H1 (cell line): Measurements from ENCODE around the gene KRTAP4-7. TPM values are rescaled to one million over a fixed set of nuclear protein-coding genes. Genes with fewer than 3 reads are reported as not detected.

Experiments used
- CTCF ChIA-PET: fragments of 300-600 bp; sonication (Branson Sonifier 250); formaldehyde crosslinking; loops from one replicate; lab custom pipeline; 2021; ENCODE audit not compliant: partially characterized antibody; lab: Charles Lee
- POLR2A ChIA-PET: fragments of 300-600 bp; sonication (Branson Sonifier 250); formaldehyde crosslinking; loops from one replicate; lab custom pipeline; 2021; ENCODE audit warnings: inconsistent platforms; ENCODE audit not compliant: partially characterized antibody; lab: Charles Lee
- DNase-seq, 2 experiments: peaks; one replicate each; pipeline versions ENCODE4 v3.0.0 to v3.0.0-alpha.2; 2010 to 2022; ENCODE audit warnings: low spot score in 2 of 2, low read depth in 1 of 2, mixed read lengths in 1 of 2
- FAIRE-seq: peaks from 2 replicates; lab custom pipeline; 2011; peaks lifted over from hg19 to GRCh38; lab: Jason Lieb, UNC
- H2AFZ ChIP-seq: 2 replicates; pipeline ENCODE4 v1.8.1; 2012; ENCODE audit warnings: low read length, inconsistent platforms
- H2AK5ac ChIP-seq: 2 replicates; pipeline ENCODE4 v1.6.1; 2013; ENCODE audit warnings: low read depth, low read length
- H2BK120ac ChIP-seq: replicated peaks from 2 replicates; pipeline ENCODE3; 2013; ENCODE audit warnings: low read depth, low read length, inconsistent platforms
- H2BK12ac ChIP-seq: 2 replicates; pipeline ENCODE4 v1.6.1; 2013; ENCODE audit warnings: low read depth, low read length
- H2BK15ac ChIP-seq: 2 replicates; pipeline ENCODE4 v1.6.1; 2013; ENCODE audit warnings: low read length
- H2BK20ac ChIP-seq: 2 replicates; pipeline ENCODE4 v1.6.1; 2013; ENCODE audit warnings: low read length
- H2BK5ac ChIP-seq: 2 replicates; pipeline ENCODE4 v1.6.1; 2013; ENCODE audit warnings: low read depth, low read length
- H3K14ac ChIP-seq: 2 replicates; pipeline ENCODE4 v1.6.1; 2013; ENCODE audit warnings: inconsistent platforms; ENCODE audit not compliant: insufficient read length
- H3K18ac ChIP-seq: 2 replicates; pipeline ENCODE4 v1.6.1; 2013; ENCODE audit warnings: low read length; ENCODE audit errors: extremely low read depth
- H3K23ac ChIP-seq: 2 replicates; pipeline ENCODE4 v1.6.1; 2013; ENCODE audit warnings: inconsistent platforms; ENCODE audit not compliant: insufficient read length
- H3K23me2 ChIP-seq: 2 replicates; pipeline ENCODE4 v1.6.1; 2013; ENCODE audit warnings: low read depth, low read length
- H3K27ac ChIP-seq: 2 replicates; pipeline ENCODE4 v1.6.1; 2011; ENCODE audit warnings: low read depth, low read length, inconsistent platforms
- H3K27me3 ChIP-seq, 4 experiments: replicated peaks in 1 of 4; 1 replicate in 1 of 4; 2 replicates in 3 of 4; pipeline versions ENCODE4 v1.6.1 to v1.8.1; 2011 to 2013; ENCODE audit warnings: low read length in 3 of 4, mild to moderate bottlenecking in 3 of 4, inconsistent platforms in 2 of 4, mixed read lengths in 2 of 4, moderate library complexity in 1 of 4; ENCODE audit not compliant: control insufficient read depth in 3 of 4, insufficient read depth in 3 of 4; ENCODE audit errors: extremely low read depth in 1 of 4
- H3K36me3 ChIP-seq, 4 experiments: 2 replicates each; pipeline versions ENCODE4 v1.6.1 to v1.8.1; 2011 to 2013; ENCODE audit warnings: mild to moderate bottlenecking in 4 of 4, low read length in 3 of 4, moderate library complexity in 2 of 4, control low read depth in 1 of 4, inconsistent platforms in 1 of 4; ENCODE audit not compliant: insufficient read depth in 4 of 4, control insufficient read depth in 2 of 4
- H3K4ac ChIP-seq: replicated peaks from 2 replicates; pipeline ENCODE3; 2013; ENCODE audit warnings: low read length, low read depth, mixed read lengths, inconsistent platforms; ENCODE audit not compliant: insufficient read length
- H3K4me1 ChIP-seq, 4 experiments: replicated peaks in 1 of 4; 1 replicate in 1 of 4; 2 replicates in 3 of 4; pipeline versions ENCODE4 v1.6.1 to v1.8.1; 2011 to 2013; ENCODE audit warnings: low read length in 3 of 4, inconsistent platforms in 2 of 4, mixed read lengths in 1 of 4; ENCODE audit not compliant: insufficient read depth in 4 of 4, control insufficient read depth in 3 of 4
- H3K4me2 ChIP-seq, 2 experiments: 2 replicates each; pipeline versions ENCODE4 v1.6.1 to v1.8.1; 2011 to 2013; ENCODE audit warnings: low read depth in 2 of 2, low read length in 2 of 2, control low read depth in 1 of 2, inconsistent platforms in 1 of 2, mild to moderate bottlenecking in 1 of 2; ENCODE audit not compliant: insufficient read depth in 1 of 2
- H3K4me3 ChIP-seq, 4 experiments: fragments of 200-600, 300-600 bp in 1 of 4; sonication (generic), shearing (Covaris generic), sonication (Bioruptor Twin) in 1 of 4; 2 replicates each; pipeline versions ENCODE4 v1.5.1 to v1.8.1; 2011 to 2016; ENCODE audit warnings: low read length in 4 of 4, low read depth in 3 of 4, control low read depth in 2 of 4, inconsistent platforms in 2 of 4, mild to moderate bottlenecking in 2 of 4, mixed read lengths in 1 of 4, moderate library complexity in 1 of 4; ENCODE audit not compliant: insufficient read depth in 2 of 4; ENCODE audit errors: extremely low read depth in 1 of 4
- H3K56ac ChIP-seq: replicated peaks from 2 replicates; pipeline ENCODE3; 2013; ENCODE audit warnings: low read depth, mild to moderate bottlenecking, mixed read lengths, low read length, inconsistent platforms; ENCODE audit not compliant: insufficient read length
- H3K79me1 ChIP-seq: 2 replicates; pipeline ENCODE4 v1.6.1; 2013; ENCODE audit warnings: low read depth, low read length, control low read depth
- H3K79me2 ChIP-seq, 2 experiments: 2 replicates each; pipeline versions ENCODE4 v1.6.1 to v1.8.1; 2012 to 2013; ENCODE audit warnings: low read length in 2 of 2, mild to moderate bottlenecking in 2 of 2, inconsistent platforms in 1 of 2; ENCODE audit not compliant: insufficient read depth in 2 of 2, control insufficient read depth in 1 of 2
- H3K9ac ChIP-seq, 4 experiments: replicated peaks in 1 of 4; 1 replicate in 1 of 4; 2 replicates in 3 of 4; pipeline versions ENCODE4 v1.6.1 to v1.8.1; 2011 to 2013; ENCODE audit warnings: low read depth in 3 of 4, low read length in 3 of 4, control low read depth in 2 of 4, mild to moderate bottlenecking in 2 of 4, moderate library complexity in 2 of 4, inconsistent platforms in 1 of 4; ENCODE audit errors: extremely low read depth in 1 of 4
- H3K9me3 ChIP-seq, 2 experiments: 2 replicates each; pipeline versions ENCODE4 v1.6.1 to v1.8.1; 2012 to 2013; ENCODE audit warnings: mild to moderate bottlenecking in 2 of 2, moderate library complexity in 2 of 2, control low read depth in 1 of 2, inconsistent platforms in 1 of 2, low read depth in 1 of 2, low read length in 1 of 2, mixed read lengths in 1 of 2; ENCODE audit not compliant: insufficient read depth in 2 of 2
- H4K20me1 ChIP-seq, 2 experiments: replicated peaks in 1 of 2; 2 replicates each; pipeline versions ENCODE3 to v1.8.1; 2011 to 2013; ENCODE audit warnings: inconsistent platforms in 2 of 2, low read length in 2 of 2, mild to moderate bottlenecking in 1 of 2; ENCODE audit not compliant: insufficient read depth in 2 of 2, control insufficient read depth in 1 of 2
- H4K5ac ChIP-seq: 2 replicates; pipeline ENCODE4 v1.6.1; 2013; ENCODE audit warnings: low read length, low read depth, mixed read lengths, inconsistent platforms; ENCODE audit not compliant: insufficient read length
- H4K8ac ChIP-seq: 2 replicates; pipeline ENCODE4 v1.8.0; 2013; ENCODE audit warnings: mild to moderate bottlenecking, moderate library complexity, low read length, inconsistent platforms; ENCODE audit not compliant: insufficient read depth; ENCODE audit errors: extremely low read depth
- H4K91ac ChIP-seq: replicated peaks from 2 replicates; pipeline ENCODE3; 2013; ENCODE audit warnings: low read length, mixed read lengths, inconsistent platforms; ENCODE audit not compliant: insufficient read length
- BRCA1 ChIP-seq: IDR thresholded peaks from 2 replicates; pipeline ENCODE4 v1.6.1; 2012; ENCODE audit warnings: low read depth, low read length, improper control_type of control experiment
- CHD1 ChIP-seq: IDR thresholded peaks from 2 replicates; pipeline ENCODE4 v1.6.1; 2012; ENCODE audit warnings: low read depth, low read length, improper control_type of control experiment
- CHD2 ChIP-seq: IDR thresholded peaks from 2 replicates; pipeline ENCODE4 v1.6.1; 2012; ENCODE audit warnings: low read length, improper control_type of control experiment
- CREB1 ChIP-seq: IDR thresholded peaks from 2 replicates; pipeline ENCODE4 v1.6.1; 2012; ENCODE audit warnings: inconsistent platforms
- FOSL1 ChIP-seq: IDR thresholded peaks from 2 replicates; pipeline ENCODE4 v1.6.1; 2011; ENCODE audit warnings: mild to moderate bottlenecking, low read depth, low read length, moderate library complexity; ENCODE audit not compliant: insufficient read depth
- HDAC6 ChIP-seq: IDR thresholded peaks from one replicate; pipeline ENCODE4 v1.7.1; 2012; ENCODE audit warnings: low read depth, mild to moderate bottlenecking, inconsistent platforms, low read length, moderate library complexity
- KDM1A ChIP-seq: fragments of 200-600, 300-600 bp; sonication (generic); IDR thresholded peaks from 2 replicates; pipeline ENCODE4 v1.7.1; 2016; ENCODE audit warnings: mild to moderate bottlenecking, low read length, borderline replicate concordance
- KDM4A ChIP-seq: IDR thresholded peaks from one replicate; pipeline ENCODE4 v1.7.1; 2012; ENCODE audit warnings: low read depth, mild to moderate bottlenecking, moderate library complexity, low read length, inconsistent platforms; ENCODE audit not compliant: severe bottlenecking
- NANOG ChIP-seq: IDR thresholded peaks from 2 replicates; pipeline ENCODE4 v1.6.1; 2011; ENCODE audit warnings: low read length, low read depth, mild to moderate bottlenecking, inconsistent platforms; ENCODE audit not compliant: insufficient read depth, poor library complexity, severe bottlenecking
- NRF1 ChIP-seq: IDR thresholded peaks from 2 replicates; pipeline ENCODE4 v1.6.1; 2011; ENCODE audit warnings: mild to moderate bottlenecking, low read depth, low read length, improper control_type of control experiment
- RXRA ChIP-seq: IDR thresholded peaks from 2 replicates; pipeline ENCODE4 v1.6.1; 2011; ENCODE audit warnings: low read depth, mild to moderate bottlenecking, low read length, moderate library complexity; ENCODE audit not compliant: insufficient read depth
- SP4 ChIP-seq: IDR thresholded peaks from 2 replicates; pipeline ENCODE4 v1.6.1; 2012; ENCODE audit warnings: low read length, inconsistent platforms
- SRF ChIP-seq: IDR thresholded peaks from 2 replicates; pipeline ENCODE4 v1.6.1; 2011; ENCODE audit warnings: mild to moderate bottlenecking, low read depth, low read length, moderate library complexity
- SUZ12 ChIP-seq: fragments of 200-600 bp; sonication (generic); IDR thresholded peaks from 2 replicates; pipeline ENCODE4 v1.6.1; 2012; ENCODE audit warnings: mild to moderate bottlenecking, inconsistent platforms, low read length, moderate library complexity, mixed read lengths
- YY1 ChIP-seq: IDR thresholded peaks from 2 replicates; pipeline ENCODE4 v1.6.1; 2011; ENCODE audit warnings: low read depth, mild to moderate bottlenecking, low read length
- WGBS, 2 experiments: shearing (Covaris generic) in 1 of 2; methylation state at CpG; one replicate each; pipeline versions ENCODE4 v1.1.6 to v1.1.7; 2013 to 2015; ENCODE audit warnings: low lambda C conversion rate in 2 of 2, mixed read lengths in 2 of 2, inconsistent platforms in 1 of 2, low coverage in 1 of 2, missing lambda C conversion rate in 1 of 2; ENCODE audit not compliant: insufficient replicate concordance in 2 of 2, insufficient coverage in 1 of 2, insufficient read length in 1 of 2; ENCODE audit errors: extremely low coverage in 1 of 2, missing lambda C conversion rate in 1 of 2; 5-methylcytosine and 5-hydroxymethylcytosine counted together
- polyA plus RNA-seq, 7 experiments: library from polyadenylated mRNA; depleted of rRNA in 3 of 7; stranded (reverse) in 5 of 7; unstranded in 2 of 7; fragments of >200 nt in 5 of 7; fragments of 200-250 nt in 2 of 7; gene quantifications; 1 replicate in 5 of 7; 2 replicates in 1 of 7; 4 replicates in 1 of 7; pipeline versions ENCODE4 v1.2.1 to v1.2.3, GENCODE V29; 2011 to 2013; ENCODE audit warnings: missing spikeins in 2 of 7, mixed read lengths in 2 of 7
- total RNA-seq: library from RNA; stranded (reverse); fragmentation: NEBNext Ultra II Directional; extraction: Animal tissue kit (Norgen Biotek cat#: 25700); gene quantifications from 2 replicates; pipeline ENCODE4 v1.2.1, GENCODE V29; 2021
- TF ChIP-seq, protein P1 (sequence below): IDR thresholded peaks from 2 replicates; pipeline ENCODE4 v1.6.1; 2011; ENCODE audit warnings: low read depth, mild to moderate bottlenecking, low read length; ENCODE audit not compliant: insufficient read depth

KRTAP4-7 gene
- total and polyA plus RNA-seq, 2 of the 8 experiments (the other 6 are each of a cell fraction or from before 2014, with no cell fraction given), result not detected

DNA sequence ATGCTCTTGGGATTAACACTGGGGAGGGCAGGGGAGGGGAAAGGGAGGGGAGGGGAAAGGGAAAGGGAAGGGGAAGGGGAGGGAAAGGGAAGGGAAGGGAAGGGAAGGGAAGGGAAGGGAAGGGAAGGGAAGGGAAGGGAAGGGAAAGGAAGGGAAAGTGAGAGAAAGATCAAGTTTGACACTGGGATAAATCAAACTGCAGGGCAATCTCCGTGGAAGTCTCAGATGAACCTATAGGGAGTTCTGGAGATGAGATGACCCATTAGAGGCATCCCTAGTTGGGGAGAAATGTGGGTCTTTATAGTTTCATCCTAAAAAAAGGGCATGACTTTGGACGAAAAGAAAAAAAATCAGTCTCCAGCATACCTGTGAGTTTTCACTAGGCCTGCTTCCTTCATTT, 37.8 kb downstream of the KRTAP4-7 start:
- WGBS, 2 experiments, result 86% methylated on average over 2 of the region's 2 CpGs; no CpG with 5 or more reads in 1 of the 2 experiments
- H4K8ac ChIP-seq, result no peak overlapping the region
- H3K36me3 ChIP-seq, result no peaks in the 10 kb centered on the region
- no peak overlapping the region for H4K91ac ChIP-seq
- no peaks in the 10 kb centered on the region for H3K79me2 ChIP-seq
- H3K18ac ChIP-seq, result no peak overlapping the region
- POLR2A ChIA-PET, result no interaction called here
- H2BK5ac ChIP-seq, result no peak overlapping the region
- no peak overlapping the region for H2BK15ac ChIP-seq
- H3K56ac ChIP-seq, result no peak overlapping the region
- H3K4me2 ChIP-seq, result no peak overlapping the region
- DNase-seq (no peak), FAIRE-seq (no peak)
- no peak overlapping the region for H2AFZ ChIP-seq
- no peak overlapping the region for H2AK5ac ChIP-seq
- CTCF ChIA-PET, result no interaction called here
- no peaks in the 10 kb centered on the region for H3K4me1 ChIP-seq
- H3K9ac ChIP-seq, result no peak overlapping the region
- no peak overlapping the region for H3K23ac ChIP-seq
- H2BK120ac ChIP-seq, result no peak overlapping the region
- H3K27ac ChIP-seq, result no peak overlapping the region
- H3K4ac ChIP-seq, result no peak overlapping the region
- H3K4me3 ChIP-seq, result no peak overlapping the region
- no peaks in the 10 kb centered on the region; the same call in 1 of the 2 replicates for H3K23me2 ChIP-seq
- no peak overlapping the region for H3K14ac ChIP-seq
- H3K9me3 ChIP-seq, result 0 out of 4 replicates have a peak, but pooled peaks cover 0 to 5% of the 10 kb centered on the region in 2 experiments
- H4K20me1 ChIP-seq, result no peaks in the 10 kb centered on the region
- H2BK12ac ChIP-seq, result no peak overlapping the region
- no peaks in the 10 kb centered on the region for H3K27me3 ChIP-seq
- H4K5ac ChIP-seq, result no peak overlapping the region
- no peaks in the 10 kb centered on the region for H3K79me1 ChIP-seq
- H2BK20ac ChIP-seq, result no peak overlapping the region
- TF ChIP-seq KDM1A (no peak), RXRA (no peak), SRF (no peak), HDAC6 (no peak), SUZ12 (no peak), NANOG (no peak), CHD2 (no peak), FOSL1 (no peak), CHD1 (no peak), KDM4A (no peak), SP4 (no peak), YY1 (no peak), NRF1 (no peak), CREB1 (no peak), BRCA1 (no peak)
- TF ChIP-seq, protein P1, sequence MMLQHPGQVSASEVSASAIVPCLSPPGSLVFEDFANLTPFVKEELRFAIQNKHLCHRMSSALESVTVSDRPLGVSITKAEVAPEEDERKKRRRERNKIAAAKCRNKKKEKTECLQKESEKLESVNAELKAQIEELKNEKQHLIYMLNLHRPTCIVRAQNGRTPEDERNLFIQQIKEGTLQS, result no peak
